BLaER1 treated with 17β-estradiol and CSF1 and Interleukin-3, amounts not matched to agents 10 nM and 100 nM (cell line): ENCODE measurements around the gene C9orf78.

Source experiments
- H3K27ac ChIP-seq, 11 experiments: shearing (Covaris generic); formaldehyde crosslinking; 2 replicates each; pipeline ENCODE4 v1.8.1; 2022
- H3K27me3 ChIP-seq, 11 experiments: shearing (Covaris generic); formaldehyde crosslinking; 2 replicates each; pipeline ENCODE4 v1.8.1; 2022
- H3K36me3 ChIP-seq, 11 experiments: shearing (Covaris generic); formaldehyde crosslinking; 2 replicates each; pipeline ENCODE4 v1.8.1; 2022
- H3K4me1 ChIP-seq, 10 experiments: shearing (Covaris generic); formaldehyde crosslinking; 2 replicates each; pipeline ENCODE4 v1.8.1; 2022
- H3K4me2 ChIP-seq, 11 experiments: shearing (Covaris generic); formaldehyde crosslinking; 2 replicates each; pipeline ENCODE4 v1.8.1; 2022
- H3K4me3 ChIP-seq, 10 experiments: shearing (Covaris generic); formaldehyde crosslinking; 2 replicates each; pipeline ENCODE4 v1.8.1; 2022
- H3K9ac ChIP-seq, 11 experiments: shearing (Covaris generic); formaldehyde crosslinking; 2 replicates each; pipeline ENCODE4 v1.8.1; 2022
- H3K9me3 ChIP-seq, 11 experiments: shearing (Covaris generic); formaldehyde crosslinking; replicated peaks in 1 of 11; 2 replicates each; pipeline ENCODE4 v1.8.1; 2022
- H4K20me1 ChIP-seq, 11 experiments: shearing (Covaris generic); formaldehyde crosslinking; 2 replicates each; pipeline ENCODE4 v1.8.1; 2022
- Cebpa-rat ChIP-seq, 11 experiments: shearing (Covaris generic); IDR thresholded peaks; 2 replicates each; pipeline ENCODE4 v1.8.1; 2022

The C9orf78 gene

GRCh38 chr9:129878291-129878690 is 43.2 kb upstream of the C9orf78 start:
- H3K9me3 ChIP-seq = no peaks in the 10 kb centered on the region
- H3K27me3 ChIP-seq = no peaks in the 10 kb centered on the region
- H3K9ac ChIP-seq = no peak overlapping the region
- H4K20me1 ChIP-seq = no peaks in the 10 kb centered on the region; a peak in 1 of 22 replicates
- H3K27ac ChIP-seq = 0 out of 22 replicates have a peak overlapping the region, but pooled peaks of 1 of the 11 experiments have one; percentile 3
- H3K4me1 ChIP-seq = 0 out of 20 replicates have a peak, but pooled peaks cover 0 to 4% (median 0%) of the 10 kb centered on the region in 10 experiments
- H3K4me2 ChIP-seq = no peak overlapping the region
- TF ChIP-seq Cebpa-rat (IDR thresholded peaks at IDR 0.05) = no peak
- H3K36me3 ChIP-seq = peaks cover 29 to 69% (median 39%) of the 10 kb centered on the region in 11 experiments; a peak in 21 of 22 replicates
- H3K4me3 ChIP-seq = no peak overlapping the region

GRCh38 chr9:129876815-129877214 is 41.7 kb upstream of the C9orf78 start:
- Histone ChIP-seq H3K9me3 (no peaks in the 10 kb centered on the region), H3K36me3 (peaks cover 29 to 67% (median 41%) of the 10 kb centered on the region in 11 experiments; a peak in 21 of 22 replicates), H3K27ac (no peak overlapping the region), H3K4me3 (no peak overlapping the region), H3K9ac (no peak overlapping the region), H3K27me3 (no peaks in the 10 kb centered on the region), H4K20me1 (no peaks in the 10 kb centered on the region; a peak in 1 of 22 replicates), H3K4me2 (no peak overlapping the region), H3K4me1 (0 out of 20 replicates have a peak, but pooled peaks cover 0 to 4% (median 0%) of the 10 kb centered on the region in 10 experiments)
- TF ChIP-seq Cebpa-rat (IDR thresholded peaks at IDR 0.05) = no peak

- Histone ChIP-seq H3K36me3 (peaks cover 27 to 58% (median 33%) of the 10 kb centered on the region in 11 experiments; a peak in 21 of 22 replicates), H3K27ac (no peak overlapping the region), H3K9ac (0 out of 22 replicates have a peak overlapping the region, but pooled peaks of 1 of the 11 experiments have one; percentile 17), H3K27me3 (no peaks in the 10 kb centered on the region), H3K4me3 (no peak overlapping the region), H3K9me3 (no peaks in the 10 kb centered on the region), H4K20me1 (no peaks in the 10 kb centered on the region; a peak in 1 of 22 replicates), H3K4me1 (0 out of 20 replicates have a peak, but pooled peaks cover 0 to 4% (median 0%) of the 10 kb centered on the region in 10 experiments), H3K4me2 (no peak overlapping the region)
- no peak for TF ChIP-seq Cebpa-rat (IDR thresholded peaks at IDR 0.05)
Observed at GRCh38 chr9:129875687-129876395, 40.8 kb upstream of the C9orf78 start.

DNA sequence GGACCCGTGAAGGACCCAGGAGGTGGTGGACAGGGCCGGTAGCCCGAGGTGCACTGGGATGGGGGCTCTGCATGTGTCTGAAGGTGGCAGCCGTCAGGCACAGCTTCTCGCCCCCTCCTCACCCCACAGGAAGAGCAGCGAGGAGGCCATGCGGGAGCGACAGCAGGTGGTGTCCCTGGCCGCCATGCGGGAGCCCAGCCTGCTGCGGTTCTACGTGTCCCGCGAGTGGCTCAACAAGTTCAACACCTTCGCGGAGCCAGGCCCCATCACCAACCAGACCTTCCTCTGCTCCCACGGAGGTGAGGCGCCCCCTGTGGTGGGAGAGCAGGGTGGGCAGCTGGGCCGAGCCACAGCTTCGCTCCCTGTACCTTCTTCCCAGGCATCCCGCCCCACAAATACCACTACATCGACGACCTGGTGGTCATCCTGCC is 40.1 kb upstream of the C9orf78 start:
- Histone ChIP-seq H3K9me3 (no peaks in the 10 kb centered on the region), H3K4me2 (no peak overlapping the region), H3K36me3 (peaks cover 21 to 51% (median 33%) of the 10 kb centered on the region in 11 experiments; a peak in 21 of 22 replicates), H3K4me3 (no peak overlapping the region), H4K20me1 (peaks cover 0 to 3% (median 0%) of the 10 kb centered on the region in 11 experiments; a peak in 2 of 22 replicates), H3K27me3 (no peaks in the 10 kb centered on the region), H3K27ac (no peak overlapping the region), H3K4me1 (0 out of 20 replicates have a peak, but pooled peaks cover 0 to 4% (median 0%) of the 10 kb centered on the region in 10 experiments), H3K9ac (peak overlapping the region in 1 of 11 experiments; percentile 17; a peak in 1 of 22 replicates)
- no peak for TF ChIP-seq Cebpa-rat (IDR thresholded peaks at IDR 0.05)

GRCh38 chr9:129874261-129875101 is 39.4 kb upstream of the C9orf78 start:
- Histone ChIP-seq H3K9ac (no peak overlapping the region; a peak in 1 of 22 replicates), H3K4me3 (no peak overlapping the region), H3K9me3 (no peaks in the 10 kb centered on the region), H3K4me1 (peaks cover 0 to 4% (median 0%) of the 10 kb centered on the region in 10 experiments; a peak in 1 of 20 replicates), H3K4me2 (no peak overlapping the region), H4K20me1 (peaks cover 0 to 3% (median 0%) of the 10 kb centered on the region in 11 experiments; a peak in 2 of 22 replicates), H3K27me3 (no peaks in the 10 kb centered on the region), H3K27ac (no peak overlapping the region; a peak in 1 of 22 replicates), H3K36me3 (peaks cover 16 to 45% (median 33%) of the 10 kb centered on the region in 11 experiments; a peak in 21 of 22 replicates)
- TF ChIP-seq Cebpa-rat (IDR thresholded peaks at IDR 0.05) = no peak

GRCh38 chr9:129873563-129874190 is 38.6 kb upstream of the C9orf78 start:
- H3K27ac ChIP-seq = no peak overlapping the region; a peak in 1 of 22 replicates
- peaks cover 0 to 12% (median 7%) of the 10 kb centered on the region in 10 experiments; a peak in 14 of 20 replicates for H3K4me1 ChIP-seq
- H4K20me1 ChIP-seq = peaks cover 0 to 3% (median 0%) of the 10 kb centered on the region in 11 experiments; a peak in 2 of 22 replicates
- TF ChIP-seq Cebpa-rat (IDR thresholded peaks at IDR 0.05) = no peak
- no peaks in the 10 kb centered on the region for H3K27me3 ChIP-seq
- H3K4me2 ChIP-seq = no peak overlapping the region
- no peak overlapping the region for H3K4me3 ChIP-seq
- peaks cover 16 to 44% (median 35%) of the 10 kb centered on the region in 11 experiments; a peak in 21 of 22 replicates for H3K36me3 ChIP-seq
- no peak overlapping the region for H3K9ac ChIP-seq
- no peaks in the 10 kb centered on the region for H3K9me3 ChIP-seq

DNA sequence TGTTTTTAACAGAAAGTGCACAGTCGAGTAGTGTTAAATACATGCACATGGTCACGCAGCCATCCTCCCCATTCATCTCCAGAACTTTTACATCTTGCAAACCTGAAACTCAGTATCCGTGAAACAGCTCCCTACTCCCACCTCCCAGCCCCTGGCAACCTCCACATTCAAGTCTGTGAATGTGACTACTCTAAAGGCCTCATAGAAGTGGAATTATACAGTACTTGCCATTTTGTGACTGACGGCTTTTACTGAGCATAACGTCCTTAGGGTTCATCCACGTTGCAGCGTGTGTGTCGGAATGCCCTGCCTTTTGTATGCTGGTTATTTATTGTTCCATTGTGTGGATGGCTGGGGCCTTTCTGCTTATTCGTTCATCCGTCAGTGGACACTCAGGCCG is 36.0 kb upstream of the C9orf78 start:
- H3K36me3 ChIP-seq = peaks cover 16 to 40% (median 29%) of the 10 kb centered on the region in 11 experiments; a peak in 21 of 22 replicates
- H3K27ac ChIP-seq = no peak overlapping the region
- no peaks in the 10 kb centered on the region for H3K27me3 ChIP-seq
- no peak overlapping the region for H3K9ac ChIP-seq
- no peak overlapping the region for H3K4me2 ChIP-seq
- H3K9me3 ChIP-seq = no peaks in the 10 kb centered on the region
- no peak for TF ChIP-seq Cebpa-rat (IDR thresholded peaks at IDR 0.05)
- H3K4me1 ChIP-seq = peaks cover 12 to 34% (median 31%) of the 10 kb centered on the region in 10 experiments
- H3K4me3 ChIP-seq = no peak overlapping the region
- peaks cover 0 to 3% (median 0%) of the 10 kb centered on the region in 11 experiments; a peak in 2 of 22 replicates for H4K20me1 ChIP-seq
